Neural cell (in vitro differentiated cells): ENCODE data around the gene GARIN6.
"Not testable (repeated sequence)": the region's sequence is repeated elsewhere in the genome, so short reads cannot be mapped to it uniquely, and the experiment has no call there.

Experiments used
- CTCF ChIP-seq: fragments of 450-650 bp; IDR thresholded peaks from 2 replicates; pipeline ENCODE4 v1.5.1; 2014; ENCODE audit warnings: antibody characterized with exemption, mild to moderate bottlenecking, moderate library complexity; ENCODE audit not compliant: poor library complexity, severe bottlenecking
- EZH2 ChIP-seq: fragments of 200-600, 300-800 bp; shearing (Covaris generic), sonication (generic); IDR thresholded peaks from 2 replicates; pipeline ENCODE4 v1.6.1; 2014; ENCODE audit warnings: antibody characterized with exemption, low read length, borderline replicate concordance, mild to moderate bottlenecking; ENCODE audit not compliant: insufficient read depth, poor library complexity, severe bottlenecking
- POLR2AphosphoS5 ChIP-seq: IDR thresholded peaks from 2 replicates; pipeline ENCODE4 v1.6.1; 2012

- TF ChIP-seq POLR2AphosphoS5, CTCF, EZH2: not testable (repeated sequence)
These were observed 23.0 kb upstream of the GARIN6 start for GRCh38 chr12:99624591-99624990.
